ENCODE measurements around the gene SIAH2. TPM values are rescaled to one million over a fixed set of nuclear protein-coding genes. Genes with fewer than 3 reads are reported as not detected.

Gene SIAH2
- total RNA-seq, 1 donor from 2014 or later: 19.1 TPM

DNA sequence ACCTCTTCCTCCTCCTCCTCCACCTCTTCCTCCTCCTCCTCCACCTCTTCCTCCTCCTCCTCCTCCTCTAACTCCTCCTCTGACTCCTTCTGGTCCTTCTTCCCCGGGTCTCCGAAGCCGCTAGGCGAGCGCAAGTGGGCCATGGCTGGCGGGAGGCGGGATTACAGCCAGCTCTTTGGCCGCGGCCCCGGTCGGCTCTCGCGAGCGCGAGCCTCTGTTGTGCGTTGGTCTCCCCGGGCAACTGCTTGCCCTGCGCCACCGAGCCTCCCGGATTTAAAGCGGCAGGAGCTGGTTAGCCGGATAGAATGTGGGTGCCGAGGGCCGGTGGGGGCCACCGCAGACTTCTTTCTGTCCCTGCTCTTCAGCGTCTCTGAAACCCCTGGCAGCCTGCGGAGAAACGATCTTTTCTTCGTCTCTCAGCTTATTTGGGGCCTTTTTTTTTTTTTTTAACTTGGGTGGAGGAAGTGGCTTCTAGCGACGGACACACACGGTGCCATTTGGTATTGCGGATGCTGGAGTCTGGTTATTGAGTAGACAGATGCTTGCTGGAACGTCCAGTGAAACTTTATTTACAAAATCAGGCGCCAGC is 59.1 kb downstream of the SIAH2 start, which contains the start of gene ERICH6:
Gene ERICH6, minus strand, starts transcription at position 165 of the 589 bp plus-strand sequence. Its CDS starts 22 bp downstream, at position 143.
- intact Hi-C loops (cut with DNase I): no loop called here
- ATAC-seq (peak; percentile 99), DNase-seq (ENCODE audit: low spot score) (peak; percentile 94)

DNA sequence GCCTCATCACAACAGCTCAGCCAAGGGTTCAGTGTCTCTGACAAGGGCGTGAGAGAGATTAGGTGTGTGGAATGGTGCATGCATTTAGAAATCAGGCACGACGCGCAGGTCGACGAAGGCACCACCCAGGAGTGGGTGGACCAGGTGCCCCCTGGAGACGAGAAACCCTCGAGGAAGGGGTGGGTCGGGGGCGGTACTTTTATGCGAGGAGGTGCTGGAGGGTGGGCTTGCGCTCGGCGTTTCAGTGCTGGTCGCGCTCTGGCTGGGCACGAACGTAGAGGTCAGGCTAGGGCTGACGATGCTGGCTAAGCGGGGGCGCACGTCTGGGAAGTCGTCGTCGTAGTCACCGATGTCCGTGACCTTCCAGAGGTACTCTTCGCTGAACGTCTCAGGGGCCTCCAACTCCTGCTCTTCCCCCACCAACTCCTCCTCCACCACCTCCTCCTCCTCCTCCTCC is 59.6 kb downstream of the SIAH2 start:
- ATAC-seq (peak; percentile 57), DNase-seq (ENCODE audit: low spot score) (peak; percentile 72)
- intact Hi-C loops (cut with DNase I): no loop called here

DNA sequence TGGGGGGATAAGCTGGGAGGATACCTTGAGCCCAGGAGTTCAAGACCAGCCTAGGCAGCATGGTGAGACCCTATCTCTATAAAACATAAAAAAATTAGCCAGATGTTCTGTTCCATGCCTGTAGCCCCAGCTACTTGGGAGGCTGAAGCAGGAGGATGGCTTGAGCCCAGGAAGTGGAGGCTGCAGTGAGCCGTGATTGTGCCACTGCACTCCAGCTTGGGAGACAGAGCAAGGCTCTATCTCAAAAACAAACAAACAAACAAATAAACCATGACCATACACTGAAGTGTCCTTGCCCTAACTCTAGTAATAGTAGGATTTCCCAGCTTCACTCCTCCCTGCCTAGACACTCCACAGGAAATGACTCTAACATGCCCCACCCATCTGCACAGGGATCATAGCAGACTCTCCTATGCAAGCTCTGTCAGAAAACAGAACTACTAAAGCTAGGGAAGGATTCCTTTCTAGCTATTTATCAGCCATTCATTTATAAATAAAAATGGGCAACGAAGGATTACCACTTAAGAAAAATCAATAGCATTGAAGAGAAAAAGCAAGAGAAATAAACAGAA is 63.8 kb downstream of the SIAH2 start:
- intact Hi-C loops (cut with DNase I): no loop called here
- DNase-seq (ENCODE audit: low spot score): no peak
- no peak for ATAC-seq

DNA sequence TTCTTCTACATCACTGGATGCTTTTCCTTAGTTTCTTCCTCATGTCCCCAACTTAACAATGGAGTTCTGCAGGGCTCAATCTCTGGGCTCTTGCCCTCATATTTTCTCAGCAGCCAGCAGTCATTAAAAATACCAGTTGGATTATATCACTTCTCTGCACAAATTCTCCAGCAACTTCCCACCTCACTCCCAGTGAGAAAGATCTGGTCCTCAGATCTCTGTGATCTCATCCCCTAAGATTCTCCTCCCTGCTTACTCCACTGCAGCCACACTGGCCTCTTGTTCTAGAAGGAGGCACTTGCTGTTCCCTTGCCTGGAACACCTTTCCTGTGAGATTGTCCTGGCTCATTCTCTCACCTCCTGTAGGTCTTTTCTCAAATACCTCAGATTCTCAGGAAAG is 65.3 kb downstream of the SIAH2 start:
- intact Hi-C loops (cut with DNase I): no loop called here
- DNase-seq (ENCODE audit: low spot score): no peak
- no peak for ATAC-seq

DNA sequence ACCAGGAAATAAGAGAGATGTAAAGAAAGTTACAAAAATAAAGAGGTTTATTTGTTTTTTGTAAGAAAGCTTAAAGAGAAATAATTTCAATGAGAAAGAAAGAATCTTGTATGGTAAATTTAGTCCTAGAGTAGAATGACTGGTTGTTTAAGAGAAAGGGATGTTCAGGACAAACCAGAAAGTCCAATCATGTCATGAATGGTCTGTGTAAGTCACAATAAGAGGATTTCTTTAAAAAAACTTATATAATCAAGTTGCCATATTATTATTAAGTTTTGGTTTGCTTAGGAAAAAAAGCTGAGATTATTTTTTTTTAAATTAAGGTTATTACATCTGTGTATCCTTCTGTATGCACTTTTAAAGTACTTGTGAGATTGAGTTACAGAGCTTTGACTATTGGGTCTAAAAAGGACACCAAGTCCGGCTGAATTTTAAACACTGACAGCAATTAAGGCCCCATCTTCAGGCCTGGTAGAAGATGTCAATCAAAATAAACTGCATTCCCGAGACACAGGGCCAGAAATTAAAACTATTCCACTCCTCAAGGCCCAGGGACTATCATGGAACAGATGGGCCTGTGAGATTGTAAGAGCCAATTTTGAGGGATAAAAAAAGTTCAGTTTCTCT is 71.4 kb downstream of the SIAH2 start:
- intact Hi-C loops (cut with DNase I): no loop called here
- no peak for ATAC-seq
- no peak for DNase-seq (ENCODE audit: low spot score)

Other genes starting within 250 kb of the SIAH2 start
- gene SERP1, start 216.7 kb downstream of the SIAH2 start, total RNA-seq: 72.3 TPM
- 70.9 TPM for gene EIF2A, start 216.4 kb downstream of the SIAH2 start, total RNA-seq
- 93.5 TPM for gene SELENOT, start 159.8 kb downstream of the SIAH2 start, total RNA-seq
- 0.49 TPM for gene ERICH6, start 59.2 kb downstream of the SIAH2 start, total RNA-seq
- gene MINDY4B, start 142.3 kb upstream of the SIAH2 start, total RNA-seq: not detected
- gene CLRN1, start 209.6 kb upstream of the SIAH2 start, total RNA-seq: not detected

Measured in sciatic nerve (tissue), 2 donors.